Fibroblast of gingiva (primary cell): Measurements from ENCODE around the gene PCDHGC4.

Experiments used
- DNase-seq: peaks from one replicate; pipeline ENCODE4 v3.0.0-alpha.2; 2011; ENCODE audit warnings: low read depth

PCDHGC4 gene

GRCh38 chr5:141529873-141530272 is 45.0 kb downstream of the PCDHGC4 start:
- DNase-seq: no peak

- no peak for DNase-seq
Measured at GRCh38 chr5:141532726-141533125, 47.9 kb downstream of the PCDHGC4 start.

- DNase-seq: no peak
Measured at GRCh38 chr5:141533897-141534296, 49.1 kb downstream of the PCDHGC4 start.

- no peak for DNase-seq
Measured at GRCh38 chr5:141534492-141535213, 49.8 kb downstream of the PCDHGC4 start.
